Astrocyte (in vitro differentiated cells and primary cell): ENCODE results near the gene TICRR.

Source experiments
- EZH2 ChIP-seq: IDR thresholded peaks from 2 replicates; pipeline ENCODE4 v1.6.1; 2012; ENCODE audit warnings: mild to moderate bottlenecking, low read length, inconsistent platforms; ENCODE audit not compliant: insufficient read depth
- TF ChIP-seq, protein P1 (sequence below): IDR thresholded peaks from 2 replicates; pipeline ENCODE4 v1.5.1; 2011; ENCODE audit warnings: low read depth, mild to moderate bottlenecking, inconsistent platforms, low read length, moderate library complexity; ENCODE audit not compliant: insufficient read depth

DNA sequence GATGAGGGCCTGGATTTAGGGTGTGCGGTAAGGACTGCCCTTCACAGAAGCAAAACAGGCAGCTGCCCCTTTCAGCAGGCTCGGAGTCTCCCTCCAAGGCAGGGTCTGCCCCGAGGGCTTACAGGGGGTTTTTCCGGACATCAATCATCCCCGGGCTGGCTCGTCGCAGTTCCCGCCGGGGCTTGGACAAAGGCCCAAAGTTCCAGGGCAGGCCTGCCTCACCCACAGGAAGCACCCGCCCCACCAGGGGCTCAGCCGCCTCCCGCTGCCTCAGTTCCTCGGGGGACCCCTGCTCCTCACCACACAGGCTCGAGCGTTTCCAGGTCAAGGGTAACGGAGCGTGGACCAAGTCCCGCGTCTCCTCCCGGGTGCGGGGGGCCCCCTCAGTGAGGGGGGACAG is 53.0 kb downstream of the TICRR start:
- TF ChIP-seq EZH2 = no peak
- TF ChIP-seq, protein P1, sequence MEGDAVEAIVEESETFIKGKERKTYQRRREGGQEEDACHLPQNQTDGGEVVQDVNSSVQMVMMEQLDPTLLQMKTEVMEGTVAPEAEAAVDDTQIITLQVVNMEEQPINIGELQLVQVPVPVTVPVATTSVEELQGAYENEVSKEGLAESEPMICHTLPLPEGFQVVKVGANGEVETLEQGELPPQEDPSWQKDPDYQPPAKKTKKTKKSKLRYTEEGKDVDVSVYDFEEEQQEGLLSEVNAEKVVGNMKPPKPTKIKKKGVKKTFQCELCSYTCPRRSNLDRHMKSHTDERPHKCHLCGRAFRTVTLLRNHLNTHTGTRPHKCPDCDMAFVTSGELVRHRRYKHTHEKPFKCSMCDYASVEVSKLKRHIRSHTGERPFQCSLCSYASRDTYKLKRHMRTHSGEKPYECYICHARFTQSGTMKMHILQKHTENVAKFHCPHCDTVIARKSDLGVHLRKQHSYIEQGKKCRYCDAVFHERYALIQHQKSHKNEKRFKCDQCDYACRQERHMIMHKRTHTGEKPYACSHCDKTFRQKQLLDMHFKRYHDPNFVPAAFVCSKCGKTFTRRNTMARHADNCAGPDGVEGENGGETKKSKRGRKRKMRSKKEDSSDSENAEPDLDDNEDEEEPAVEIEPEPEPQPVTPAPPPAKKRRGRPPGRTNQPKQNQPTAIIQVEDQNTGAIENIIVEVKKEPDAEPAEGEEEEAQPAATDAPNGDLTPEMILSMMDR = no peak
